GM18868 (cell line): ENCODE data around the gene PRKAG2.

Experiments
- ATAC-seq: cut with Tn5 transposase; IDR thresholded peaks from one replicate; pipeline ENCODE4 v1.9.1; 2021; ENCODE audit warnings: mild to moderate bottlenecking, moderate library complexity; ENCODE audit not compliant: unreplicated experiment

PRKAG2 gene

DNA sequence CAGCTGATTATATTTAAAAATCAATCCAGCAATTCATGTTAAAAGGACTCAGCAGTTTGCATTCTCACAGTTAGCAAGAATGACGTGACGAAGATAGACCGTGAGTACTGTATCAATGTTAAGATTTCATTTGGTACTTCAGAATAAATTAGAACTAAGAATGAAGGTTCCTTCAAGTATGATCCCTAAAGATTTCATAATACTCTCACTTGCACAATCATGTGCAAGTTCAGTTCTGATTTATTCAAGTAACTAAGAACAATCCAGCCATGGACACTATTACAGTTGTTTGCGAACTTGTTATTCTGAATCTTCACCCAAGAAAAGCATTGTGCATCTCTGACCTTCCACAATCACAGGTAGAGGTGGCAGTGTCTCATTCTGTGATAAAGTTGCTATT lies 365.0 kb downstream of the PRKAG2 start:
- ATAC-seq = no peak

DNA sequence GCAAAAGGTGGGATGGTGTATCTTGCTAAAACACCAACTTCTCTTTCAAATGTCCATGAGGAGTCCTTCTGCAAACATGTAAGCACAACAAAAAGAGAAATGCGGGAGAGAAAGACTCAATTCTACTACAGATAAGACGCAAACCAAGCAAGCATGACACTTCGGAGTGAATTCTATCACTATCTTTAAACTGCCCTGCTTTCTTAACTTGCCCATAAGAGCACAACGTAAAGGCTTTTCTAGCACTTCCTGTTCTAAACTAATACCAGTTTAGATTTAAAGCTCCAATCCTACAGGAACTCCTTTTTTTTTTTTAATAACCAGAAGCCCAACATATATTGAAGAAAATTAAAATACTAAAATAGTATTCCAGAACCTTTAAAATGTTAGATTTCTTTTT lies 365.6 kb downstream of the PRKAG2 start:
- no peak for ATAC-seq

DNA sequence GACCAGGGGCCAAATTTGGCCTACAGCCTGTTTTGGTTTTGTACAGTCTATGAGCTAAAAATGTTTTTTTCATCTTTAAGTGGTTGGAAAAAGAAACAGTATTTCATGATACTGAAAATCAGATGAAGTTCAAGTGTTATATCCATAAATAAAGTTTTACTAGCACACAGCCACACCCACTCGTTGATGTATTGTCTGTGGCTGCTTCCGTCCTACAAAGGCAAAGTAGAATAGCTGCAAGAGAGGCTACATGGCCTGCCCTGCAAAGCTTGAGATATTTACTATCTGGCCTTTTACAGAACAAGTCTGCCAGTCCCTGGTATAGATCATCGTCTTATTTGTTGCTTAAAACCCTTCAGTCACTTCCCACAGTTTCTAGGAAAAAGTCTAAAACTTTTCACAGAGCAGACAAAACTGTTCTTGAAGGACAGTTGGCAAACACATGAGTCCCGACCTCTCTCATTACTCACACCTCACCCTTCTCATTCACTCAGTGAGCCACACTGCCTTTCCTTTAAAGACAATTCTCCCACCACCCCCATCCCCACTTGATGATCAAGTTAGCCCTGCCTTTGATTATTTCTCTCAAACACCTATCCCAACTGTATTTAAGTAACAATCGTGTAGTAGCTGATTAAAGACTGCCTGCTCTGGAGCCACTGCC lies 367.1 kb downstream of the PRKAG2 start:
- no peak for ATAC-seq

DNA sequence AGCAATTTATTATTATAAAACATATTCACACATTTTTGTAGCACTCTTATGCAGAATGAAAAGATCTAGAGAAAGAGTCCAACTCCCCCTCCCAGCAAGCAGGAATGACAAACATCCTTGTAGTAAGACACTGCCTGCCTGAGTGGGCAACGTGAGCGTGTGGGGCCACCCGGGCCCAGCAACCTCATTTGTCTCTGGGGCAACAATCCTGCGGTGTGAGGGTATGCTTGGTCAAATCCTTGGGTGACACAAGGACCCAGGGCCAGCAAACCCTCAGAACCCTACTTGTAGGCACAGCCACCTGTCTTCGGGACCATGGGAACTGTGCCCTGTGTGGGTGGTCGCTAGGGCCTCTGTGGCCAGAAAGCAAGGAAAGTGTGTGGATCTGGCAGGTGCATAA lies 367.9 kb downstream of the PRKAG2 start:
- ATAC-seq = no peak

DNA sequence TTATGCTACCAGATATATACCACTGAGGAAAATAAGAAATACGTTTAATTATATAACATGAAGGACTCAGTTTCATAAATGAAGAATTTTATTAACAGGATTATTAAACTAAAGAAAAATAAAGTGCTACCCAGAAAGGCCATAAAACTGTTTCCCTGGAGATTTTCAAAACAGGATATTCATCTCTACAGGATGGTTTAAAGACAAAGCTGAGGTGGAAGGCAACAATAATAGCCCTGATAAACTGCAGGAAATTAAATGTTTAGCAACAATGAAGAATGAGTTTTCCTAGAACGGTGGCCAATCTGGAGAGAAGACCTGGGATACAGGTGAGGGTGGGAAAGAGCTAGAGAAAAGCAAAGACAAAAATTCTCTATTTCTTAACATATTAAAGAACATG lies 369.1 kb downstream of the PRKAG2 start:
- no peak for ATAC-seq

DNA sequence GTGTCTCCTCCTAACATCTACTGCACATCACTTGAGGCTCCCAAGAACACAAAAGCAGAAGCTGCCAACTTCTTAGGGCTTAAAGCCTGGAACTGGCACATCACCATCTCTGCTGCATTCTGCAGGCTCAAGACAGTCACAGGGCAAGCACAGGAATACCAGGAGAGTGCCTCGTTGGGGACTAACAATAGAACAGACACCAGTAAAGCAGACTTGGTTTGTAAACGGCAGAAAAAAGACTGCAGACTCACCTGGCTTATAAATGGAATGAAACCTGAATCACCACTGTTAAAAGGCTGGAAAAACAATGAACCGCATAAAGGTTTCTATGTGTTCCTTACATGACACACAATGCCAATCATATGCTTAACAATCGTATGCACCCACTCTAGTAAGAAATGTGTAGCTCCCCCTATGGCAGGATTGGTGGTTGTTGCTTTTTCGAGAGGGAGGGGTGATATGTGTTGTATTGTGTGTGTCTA lies 370.0 kb downstream of the PRKAG2 start:
- no peak for ATAC-seq
